Measurements from ENCODE around the gene TCTN2. TPM values are rescaled to one million over a fixed set of nuclear protein-coding genes. Genes with fewer than 3 reads are reported as not detected.

Gene TCTN2
- total and polyA plus RNA-seq, 12 donors = 1.9 to 6.3 (median 4.0) TPM

GRCh38 chr12:123726244-123726643, 55.3 kb downstream of the TCTN2 start:
- H3K27me3 ChIP-seq = no peaks in the 10 kb centered on the region
- H3K9me3 ChIP-seq = no peaks in the 10 kb centered on the region
- 91 to 94% methylated on average over 2 of the region's 2 CpGs for WGBS, 2 donors
- no peak overlapping the region for H3K4me3 ChIP-seq
- no peak overlapping the region for H3K27ac ChIP-seq
- DNase-seq (no peak), ATAC-seq (no peak)
- no peaks in the 10 kb centered on the region for H3K4me1 ChIP-seq
- H3K36me3 ChIP-seq = peaks cover 0 to 99% (median 68%) of the 10 kb centered on the region in 9 donors
- no peak for TF ChIP-seq CTCF (IDR thresholded peaks at IDR 0.05)
- intact Hi-C loops (cut with DNase I) = no loop called here

GRCh38 chr12:123726962-123727361, 56.0 kb downstream of the TCTN2 start:
- intact Hi-C loops (cut with DNase I) = no loop called here
- Histone ChIP-seq H3K27ac (no peak overlapping the region), H3K9me3 (no peaks in the 10 kb centered on the region), H3K4me3 (no peak overlapping the region), H3K36me3 (peaks cover 0 to 99% (median 68%) of the 10 kb centered on the region in 9 donors), H3K27me3 (no peaks in the 10 kb centered on the region), H3K4me1 (no peaks in the 10 kb centered on the region)
- WGBS, 2 donors = 68 to 84% methylated on average over 2 of the region's 2 CpGs
- DNase-seq = no peak
- TF ChIP-seq CTCF (IDR thresholded peaks at IDR 0.05) = no peak
- ATAC-seq = no peak

GRCh38 chr12:123727878-123728277, 57.0 kb downstream of the TCTN2 start:
- intact Hi-C loops (cut with DNase I) = no loop called here

GRCh38 chr12:123731596-123731995, 60.7 kb downstream of the TCTN2 start:
- 86 to 88% methylated on average over 2 of the region's 2 CpGs for WGBS, 2 donors
- TF ChIP-seq CTCF (IDR thresholded peaks at IDR 0.05) = no peak
- Histone ChIP-seq H3K4me3 (no peak overlapping the region), H3K36me3 (peaks cover 0 to 100% (median 44%) of the 10 kb centered on the region in 9 donors), H3K4me1 (peaks cover 0 to 6% (median 0%) of the 10 kb centered on the region in 9 donors), H3K27ac (no peak overlapping the region), H3K9me3 (no peaks in the 10 kb centered on the region), H3K27me3 (no peaks in the 10 kb centered on the region)
- ATAC-seq (no peak), DNase-seq (no peak)
- intact Hi-C loops (cut with DNase I) = no loop called here

More at GRCh38 chr12:123727878-123728277, 57.0 kb downstream of the TCTN2 start:
- TF ChIP-seq CTCF (IDR thresholded peaks at IDR 0.05) = no peak
- Histone ChIP-seq H3K27ac (no peak overlapping the region), H3K4me1 (no peaks in the 10 kb centered on the region), H3K4me3 (no peak overlapping the region), H3K9me3 (no peaks in the 10 kb centered on the region), H3K36me3 (peaks cover 0 to 99% (median 61%) of the 10 kb centered on the region in 9 donors), H3K27me3 (no peaks in the 10 kb centered on the region)
- 72% methylated on average over 3 of the region's 3 CpGs for WGBS, 2 donors
- ATAC-seq = no peak
- DNase-seq = no peak
